H1 (cell line): ENCODE results near the gene RMDN3. TPM values are rescaled to one million over a fixed set of nuclear protein-coding genes. Genes with fewer than 3 reads are reported as not detected.

Experiments
- JUND ChIP-seq: IDR thresholded peaks from 2 replicates; pipeline ENCODE4 v1.6.1; 2011; ENCODE audit warnings: mild to moderate bottlenecking, improper control_type of control experiment, low read length
- MAX ChIP-seq: IDR thresholded peaks from 2 replicates; pipeline ENCODE4 v1.6.1; 2012; ENCODE audit warnings: inconsistent platforms
- SP1 ChIP-seq: IDR thresholded peaks from 2 replicates; pipeline ENCODE4 v1.6.1; 2011; ENCODE audit warnings: low read depth, low read length
- YY1 ChIP-seq: IDR thresholded peaks from 2 replicates; pipeline ENCODE4 v1.6.1; 2011; ENCODE audit warnings: low read depth, mild to moderate bottlenecking, low read length
- polyA plus RNA-seq, 7 experiments: library from polyadenylated mRNA; depleted of rRNA in 3 of 7; stranded (reverse) in 5 of 7; unstranded in 2 of 7; fragments of >200 nt in 5 of 7; fragments of 200-250 nt in 2 of 7; gene quantifications; 1 replicate in 5 of 7; 2 replicates in 1 of 7; 4 replicates in 1 of 7; pipeline versions ENCODE4 v1.2.1 to v1.2.3, GENCODE V29; 2011 to 2013; ENCODE audit warnings: missing spikeins in 2 of 7, mixed read lengths in 2 of 7
- total RNA-seq: library from RNA; stranded (reverse); fragmentation: NEBNext Ultra II Directional; extraction: Animal tissue kit (Norgen Biotek cat#: 25700); gene quantifications from 2 replicates; pipeline ENCODE4 v1.2.1, GENCODE V29; 2021

RMDN3 gene
- total and polyA plus RNA-seq, 2 of the 8 experiments (the other 6 are each of a cell fraction or from before 2014, with no cell fraction given): 10.8 to 24.1 TPM

GRCh38 chr15:40785164-40785563 lies 30.1 kb upstream of the RMDN3 start (continued):
- TF ChIP-seq MAX (no peak), YY1 (no peak), SP1 (no peak), JUND (no peak)
